ENCODE data around the gene CYLD.

GRCh38 chr16:50722960-50723359 is 18.9 kb upstream of the CYLD start:
- TF ChIP-seq CTCF (IDR thresholded peaks at IDR 0.05; ENCODE audit: extremely low read depth in 1 of 2, insufficient read depth in 1 of 2, low read depth in 1 of 2, low read length in 2 of 2) (no peak), EZH2 (IDR thresholded peaks at IDR 0.05; ENCODE audit: borderline replicate concordance, low read depth, low read length, severe bottlenecking) (no peak)

Measured in endothelial cell of umbilical vein (primary cell).